ENCODE data around the gene NOP9.

The NOP9 gene

DNA sequence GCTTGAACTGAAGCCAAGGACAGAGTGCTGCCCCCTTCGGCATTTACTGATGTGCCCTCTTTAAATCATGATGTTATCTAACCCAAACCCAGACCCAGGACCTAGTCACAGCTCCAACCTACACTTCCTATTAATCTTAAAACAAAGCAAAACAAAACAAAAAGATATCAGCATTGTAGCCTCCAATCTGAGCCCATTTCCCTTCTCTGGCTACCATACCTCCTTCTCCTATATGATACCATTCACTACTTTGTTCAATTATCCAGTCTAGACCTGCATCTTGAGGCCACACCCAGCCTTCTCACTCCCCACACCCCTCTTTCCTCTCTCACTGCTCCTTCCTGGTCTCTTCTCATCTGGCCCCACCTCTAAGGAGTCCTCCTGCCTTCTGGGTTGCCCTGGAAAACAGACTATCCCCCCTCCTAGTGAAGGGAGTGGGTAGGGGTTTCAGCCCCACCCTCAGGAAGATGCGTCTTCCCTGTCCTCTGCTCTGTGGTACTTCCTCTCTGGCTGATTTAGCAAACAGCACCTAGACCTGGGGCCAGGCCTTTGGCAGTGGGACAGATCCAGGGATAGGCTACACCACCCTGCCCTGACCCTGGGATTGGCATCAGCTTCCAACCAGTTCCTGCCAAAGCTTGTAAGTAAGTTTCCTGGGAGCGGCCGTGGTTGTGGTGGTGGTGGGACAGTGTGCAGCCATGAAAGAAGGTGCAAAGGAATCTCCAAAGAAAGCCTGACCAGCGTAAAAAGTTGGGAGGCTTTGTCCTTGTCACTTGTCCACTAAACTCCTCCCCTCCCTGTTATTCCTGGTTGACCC is 14.9 kb downstream of the NOP9 start:
- FAIRE-seq = no peak

DNA sequence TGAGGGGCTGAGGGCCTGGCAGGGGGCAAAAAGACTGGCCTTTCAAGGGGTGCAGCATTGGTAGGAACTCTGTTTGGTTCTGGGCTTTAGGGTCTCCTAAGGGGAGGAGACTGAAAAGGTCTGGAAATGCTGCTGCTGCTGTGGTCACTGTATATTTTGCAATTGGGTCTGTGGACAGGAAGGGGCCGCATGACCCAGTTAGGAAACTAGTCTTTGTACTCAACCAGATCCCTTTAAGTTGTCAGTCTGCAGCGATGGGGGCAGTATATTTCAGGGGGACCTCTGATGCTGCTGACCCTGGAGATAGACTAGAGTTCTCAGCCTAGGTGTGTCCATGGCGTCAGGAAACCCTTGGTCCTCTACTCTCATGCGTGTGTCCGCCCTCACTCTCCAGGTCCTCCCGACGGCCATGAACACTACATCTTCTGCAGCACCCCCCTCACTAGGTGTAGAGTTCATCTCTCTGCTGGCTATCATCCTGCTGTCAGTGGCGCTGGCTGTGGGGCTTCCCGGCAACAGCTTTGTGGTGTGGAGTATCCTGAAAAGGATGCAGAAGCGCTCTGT is 15.7 kb downstream of the NOP9 start:
- TF ChIP-seq, protein P1, sequence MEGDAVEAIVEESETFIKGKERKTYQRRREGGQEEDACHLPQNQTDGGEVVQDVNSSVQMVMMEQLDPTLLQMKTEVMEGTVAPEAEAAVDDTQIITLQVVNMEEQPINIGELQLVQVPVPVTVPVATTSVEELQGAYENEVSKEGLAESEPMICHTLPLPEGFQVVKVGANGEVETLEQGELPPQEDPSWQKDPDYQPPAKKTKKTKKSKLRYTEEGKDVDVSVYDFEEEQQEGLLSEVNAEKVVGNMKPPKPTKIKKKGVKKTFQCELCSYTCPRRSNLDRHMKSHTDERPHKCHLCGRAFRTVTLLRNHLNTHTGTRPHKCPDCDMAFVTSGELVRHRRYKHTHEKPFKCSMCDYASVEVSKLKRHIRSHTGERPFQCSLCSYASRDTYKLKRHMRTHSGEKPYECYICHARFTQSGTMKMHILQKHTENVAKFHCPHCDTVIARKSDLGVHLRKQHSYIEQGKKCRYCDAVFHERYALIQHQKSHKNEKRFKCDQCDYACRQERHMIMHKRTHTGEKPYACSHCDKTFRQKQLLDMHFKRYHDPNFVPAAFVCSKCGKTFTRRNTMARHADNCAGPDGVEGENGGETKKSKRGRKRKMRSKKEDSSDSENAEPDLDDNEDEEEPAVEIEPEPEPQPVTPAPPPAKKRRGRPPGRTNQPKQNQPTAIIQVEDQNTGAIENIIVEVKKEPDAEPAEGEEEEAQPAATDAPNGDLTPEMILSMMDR (IDR thresholded peaks at IDR 0.05; ENCODE audit: insufficient read depth, missing control alignments) = no peak
- FAIRE-seq (no peak), DNase-seq (ENCODE audit: insufficient read length, low spot score) (no peak)

More for the DNA sequence above, 14.9 kb downstream of the NOP9 start:
- TF ChIP-seq, protein P1 (IDR thresholded peaks at IDR 0.05; ENCODE audit: insufficient read depth, missing control alignments) = no peak
- DNase-seq (ENCODE audit: insufficient read length, low spot score) = no peak

DNA sequence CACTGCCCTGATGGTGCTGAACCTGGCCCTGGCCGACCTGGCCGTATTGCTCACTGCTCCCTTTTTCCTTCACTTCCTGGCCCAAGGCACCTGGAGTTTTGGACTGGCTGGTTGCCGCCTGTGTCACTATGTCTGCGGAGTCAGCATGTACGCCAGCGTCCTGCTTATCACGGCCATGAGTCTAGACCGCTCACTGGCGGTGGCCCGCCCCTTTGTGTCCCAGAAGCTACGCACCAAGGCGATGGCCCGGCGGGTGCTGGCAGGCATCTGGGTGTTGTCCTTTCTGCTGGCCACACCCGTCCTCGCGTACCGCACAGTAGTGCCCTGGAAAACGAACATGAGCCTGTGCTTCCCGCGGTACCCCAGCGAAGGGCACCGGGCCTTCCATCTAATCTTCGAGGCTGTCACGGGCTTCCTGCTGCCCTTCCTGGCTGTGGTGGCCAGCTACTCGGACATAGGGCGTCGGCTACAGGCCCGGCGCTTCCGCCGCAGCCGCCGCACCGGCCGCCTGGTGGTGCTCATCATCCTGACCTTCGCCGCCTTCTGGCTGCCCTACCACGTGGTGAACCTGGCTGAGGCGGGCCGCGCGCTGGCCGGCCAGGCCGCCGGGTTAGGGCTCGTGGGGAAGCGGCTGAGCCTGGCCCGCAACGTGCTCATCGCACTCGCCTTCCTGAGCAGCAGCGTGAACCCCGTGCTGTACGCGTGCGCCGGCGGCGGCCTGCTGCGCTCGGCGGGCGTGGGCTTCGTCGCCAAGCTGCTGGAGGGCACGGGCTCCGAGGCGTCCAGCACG is 16.4 kb downstream of the NOP9 start:
- no peak for FAIRE-seq
- DNase-seq (ENCODE audit: insufficient read length, low spot score) = no peak
- TF ChIP-seq, protein P1 (IDR thresholded peaks at IDR 0.05; ENCODE audit: insufficient read depth, missing control alignments) = no peak

DNA sequence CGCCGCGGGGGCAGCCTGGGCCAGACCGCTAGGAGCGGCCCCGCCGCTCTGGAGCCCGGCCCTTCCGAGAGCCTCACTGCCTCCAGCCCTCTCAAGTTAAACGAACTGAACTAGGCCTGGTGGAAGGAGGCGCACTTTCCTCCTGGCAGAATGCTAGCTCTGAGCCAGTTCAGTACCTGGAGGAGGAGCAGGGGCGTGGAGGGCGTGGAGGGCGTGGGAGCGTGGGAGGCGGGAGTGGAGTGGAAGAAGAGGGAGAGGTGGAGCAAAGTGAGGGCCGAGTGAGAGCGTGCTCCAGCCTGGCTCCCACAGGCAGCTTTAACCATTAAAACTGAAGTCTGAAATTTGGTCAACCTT is 16.9 kb downstream of the NOP9 start:
- no peak for DNase-seq (ENCODE audit: insufficient read length, low spot score)
- TF ChIP-seq, protein P1 (IDR thresholded peaks at IDR 0.05; ENCODE audit: insufficient read depth, missing control alignments) = no peak
- FAIRE-seq = no peak

DNA sequence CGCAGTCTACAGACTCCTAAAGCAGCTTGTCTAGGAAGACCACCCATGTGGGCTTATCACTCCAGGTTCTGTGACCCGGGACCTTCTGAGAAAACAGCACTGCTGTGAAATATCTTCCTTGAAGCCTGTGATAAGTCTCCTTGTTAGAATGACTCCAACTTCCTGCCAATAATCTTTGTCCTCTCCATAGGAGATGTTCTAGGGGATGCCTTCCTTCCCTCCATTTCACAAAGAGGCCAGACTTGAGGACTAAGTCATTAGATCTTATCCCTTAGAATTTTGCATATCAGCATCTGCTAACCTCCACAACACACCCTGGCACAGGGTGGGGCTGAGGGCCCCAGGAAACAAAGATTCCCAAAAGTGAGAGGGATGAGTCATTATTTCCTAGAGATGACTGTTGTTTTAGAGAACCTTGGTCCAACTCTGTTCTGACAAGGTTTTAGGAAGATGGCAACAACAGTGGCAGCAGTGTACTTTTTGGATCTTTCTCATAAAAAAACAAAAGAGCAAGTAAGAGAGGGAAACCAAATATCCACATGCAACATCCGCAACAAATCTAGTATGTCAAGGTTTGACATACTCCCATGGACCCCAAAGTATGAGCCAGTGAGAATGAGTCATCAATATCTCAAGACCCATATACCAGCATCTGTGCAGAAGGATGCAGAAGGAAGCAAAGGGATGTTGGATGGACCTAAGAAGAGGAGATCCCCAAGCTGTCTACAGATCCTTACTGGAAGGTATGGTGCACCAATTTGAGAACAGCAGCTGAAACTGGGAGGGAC is 17.7 kb downstream of the NOP9 start:
- TF ChIP-seq, protein P1 (IDR thresholded peaks at IDR 0.05; ENCODE audit: insufficient read depth, missing control alignments) = no peak
- DNase-seq (ENCODE audit: insufficient read length, low spot score) (no peak), FAIRE-seq (no peak)

- TF ChIP-seq, protein P1 (IDR thresholded peaks at IDR 0.05; ENCODE audit: insufficient read depth, missing control alignments) = no peak
- FAIRE-seq (no peak), DNase-seq (ENCODE audit: insufficient read length, low spot score) (no peak)
Measured at GRCh38 chr14:24321212-24321975, 21.7 kb downstream of the NOP9 start.

Measured in D721Med (cell line).